CD1c-positive myeloid dendritic cell (primary cell): Measurements from ENCODE around the gene SOX1.

Experiments
- DNase-seq: peaks from one replicate; pipeline ENCODE4 v3.0.0-alpha.2; 2016; ENCODE audit errors: extremely low spot score

Gene SOX1

DNA sequence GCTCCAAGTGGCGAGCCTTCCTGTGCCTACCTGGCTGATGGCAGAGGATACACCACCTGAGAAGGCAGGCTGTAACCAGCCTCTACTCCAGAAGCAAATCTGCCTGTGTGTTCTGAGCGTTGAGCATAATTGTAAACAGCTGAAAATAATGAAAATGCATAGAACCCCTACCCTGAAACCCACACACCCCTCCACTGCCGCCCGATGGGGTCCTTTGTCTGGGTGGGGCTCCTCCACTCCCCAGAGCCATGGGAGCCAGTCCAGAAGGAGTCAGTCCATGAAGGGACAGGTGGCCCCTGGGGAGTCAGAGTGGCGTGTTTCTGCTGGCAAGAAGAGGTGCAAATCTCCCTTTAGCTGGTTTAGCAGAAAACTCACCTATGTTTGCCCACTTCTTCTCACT is 8.0 kb upstream of the SOX1 start:
- no peak for DNase-seq

DNA sequence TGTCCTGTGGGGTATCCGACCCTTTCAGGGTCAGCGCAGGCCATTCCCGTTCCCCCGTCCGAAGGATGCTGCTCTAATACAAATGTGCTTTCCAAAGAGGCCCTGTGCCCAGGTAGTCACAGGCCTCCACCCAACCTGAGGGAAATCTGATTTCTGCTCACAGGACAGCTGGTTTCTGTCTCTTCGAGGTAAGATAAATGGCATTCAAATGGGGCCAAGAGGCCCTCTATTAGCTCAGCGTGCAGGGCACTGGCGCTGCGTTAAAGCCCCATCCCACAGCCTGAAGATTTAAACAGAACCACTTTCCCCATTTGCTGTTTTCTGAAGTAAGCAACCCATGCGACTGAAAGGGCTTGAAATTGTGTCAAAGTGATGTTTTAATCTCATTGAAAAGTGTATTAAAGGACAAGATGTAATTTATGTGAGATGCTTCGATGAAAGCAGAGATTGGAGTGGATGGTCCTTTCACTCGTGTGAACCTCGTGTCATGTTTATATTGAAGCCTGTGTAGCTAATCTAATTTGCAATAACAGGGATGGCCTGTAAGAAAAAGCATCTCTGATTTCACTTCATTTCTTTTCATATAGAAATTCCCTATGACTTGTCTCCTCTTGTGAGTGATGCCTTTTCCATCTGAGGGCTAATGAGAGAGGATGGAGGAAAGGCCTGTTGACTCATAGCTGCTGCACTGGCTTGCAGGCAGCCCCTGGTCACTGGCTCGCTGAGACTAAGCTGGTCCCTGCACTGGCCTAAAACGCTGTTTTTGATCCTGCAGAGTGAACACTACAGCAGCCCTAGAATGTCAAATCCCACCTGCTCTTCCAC is 7.3 kb upstream of the SOX1 start:
- DNase-seq: no peak

- DNase-seq: no peak
These were observed 6.6 kb upstream of the SOX1 start for GRCh38 chr13:112060282-112060830.

DNA sequence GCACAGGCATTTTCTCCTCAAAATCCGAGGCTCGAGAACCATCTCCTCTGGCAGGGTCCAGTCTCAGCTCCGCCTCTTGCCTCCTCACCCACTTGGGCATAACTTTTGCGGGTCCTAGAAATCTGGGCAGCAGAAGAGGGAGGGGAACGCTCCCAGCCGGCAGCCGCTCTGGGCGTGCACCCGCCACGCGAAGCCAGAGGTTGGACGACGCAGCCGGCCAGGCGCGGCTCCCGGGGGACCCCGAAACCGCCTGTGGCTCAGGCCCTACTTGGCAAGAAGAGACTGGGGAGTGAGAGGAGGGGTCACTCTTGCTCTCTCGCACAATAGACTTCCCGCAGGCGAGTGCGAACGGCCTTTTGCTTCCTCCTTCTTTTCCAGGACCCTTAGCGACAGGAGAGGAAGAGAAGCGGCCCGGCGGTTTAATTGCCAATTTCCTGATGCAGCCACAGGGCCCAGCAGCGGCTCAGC is 6.0 kb upstream of the SOX1 start:
- DNase-seq: no peak

DNA sequence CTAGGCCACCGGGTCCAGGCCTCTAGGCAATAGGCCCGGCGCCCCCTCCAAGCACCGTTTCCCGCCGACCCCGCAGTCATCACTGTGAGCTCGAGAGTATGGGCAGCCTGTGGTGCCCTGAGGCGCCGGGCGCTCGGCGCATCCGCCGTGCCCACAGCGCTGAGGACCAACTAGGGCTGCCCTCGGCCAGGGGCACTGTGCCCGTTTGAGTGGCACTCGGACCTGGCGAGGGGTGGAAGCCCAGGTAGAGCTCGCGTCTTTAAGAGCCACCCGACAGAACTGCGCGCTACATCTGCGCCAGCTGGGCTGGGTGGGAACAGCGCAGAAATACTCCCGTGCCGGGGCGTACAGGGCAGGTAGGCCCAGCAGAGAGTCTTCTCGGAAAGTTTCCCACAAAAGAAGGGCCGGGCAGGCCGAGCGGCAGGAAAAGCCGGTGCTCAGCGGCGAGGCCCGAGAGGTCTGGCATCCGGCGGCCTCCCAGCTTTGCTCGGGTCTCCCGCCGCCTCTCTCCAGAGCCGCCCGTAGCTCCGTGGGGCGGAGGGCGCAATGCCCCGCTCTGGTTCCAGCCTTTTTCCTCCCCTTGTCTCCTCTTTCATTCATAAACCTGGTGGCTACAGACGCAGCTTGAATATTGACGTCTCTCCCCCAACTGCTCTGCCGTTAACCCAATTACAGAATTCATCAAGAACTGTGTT is 5.4 kb upstream of the SOX1 start:
- no peak for DNase-seq

DNA sequence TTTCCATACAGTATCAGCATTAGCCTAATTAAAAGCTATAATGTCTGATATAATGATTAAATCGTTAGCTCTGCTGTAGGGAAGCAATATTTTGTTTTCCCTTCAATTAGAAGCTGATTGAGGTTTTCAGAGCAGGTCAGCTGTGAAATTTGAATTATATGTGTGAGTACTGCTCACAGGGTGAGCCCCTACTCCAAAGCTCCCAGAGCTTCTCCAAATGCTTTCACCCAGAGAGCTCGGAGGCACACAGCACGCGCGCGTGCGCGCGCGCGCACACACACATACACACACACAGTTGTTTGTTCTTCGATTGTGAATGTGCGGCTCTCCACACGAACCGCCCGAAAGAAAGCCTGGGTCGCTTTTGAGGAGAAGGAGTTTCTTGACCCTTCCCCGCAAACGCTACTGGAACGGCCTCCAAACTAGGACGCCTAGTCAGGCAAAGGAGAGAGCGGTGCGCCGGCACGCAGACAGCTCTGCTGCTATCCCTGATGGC is 4.8 kb upstream of the SOX1 start:
- DNase-seq: no peak

DNA sequence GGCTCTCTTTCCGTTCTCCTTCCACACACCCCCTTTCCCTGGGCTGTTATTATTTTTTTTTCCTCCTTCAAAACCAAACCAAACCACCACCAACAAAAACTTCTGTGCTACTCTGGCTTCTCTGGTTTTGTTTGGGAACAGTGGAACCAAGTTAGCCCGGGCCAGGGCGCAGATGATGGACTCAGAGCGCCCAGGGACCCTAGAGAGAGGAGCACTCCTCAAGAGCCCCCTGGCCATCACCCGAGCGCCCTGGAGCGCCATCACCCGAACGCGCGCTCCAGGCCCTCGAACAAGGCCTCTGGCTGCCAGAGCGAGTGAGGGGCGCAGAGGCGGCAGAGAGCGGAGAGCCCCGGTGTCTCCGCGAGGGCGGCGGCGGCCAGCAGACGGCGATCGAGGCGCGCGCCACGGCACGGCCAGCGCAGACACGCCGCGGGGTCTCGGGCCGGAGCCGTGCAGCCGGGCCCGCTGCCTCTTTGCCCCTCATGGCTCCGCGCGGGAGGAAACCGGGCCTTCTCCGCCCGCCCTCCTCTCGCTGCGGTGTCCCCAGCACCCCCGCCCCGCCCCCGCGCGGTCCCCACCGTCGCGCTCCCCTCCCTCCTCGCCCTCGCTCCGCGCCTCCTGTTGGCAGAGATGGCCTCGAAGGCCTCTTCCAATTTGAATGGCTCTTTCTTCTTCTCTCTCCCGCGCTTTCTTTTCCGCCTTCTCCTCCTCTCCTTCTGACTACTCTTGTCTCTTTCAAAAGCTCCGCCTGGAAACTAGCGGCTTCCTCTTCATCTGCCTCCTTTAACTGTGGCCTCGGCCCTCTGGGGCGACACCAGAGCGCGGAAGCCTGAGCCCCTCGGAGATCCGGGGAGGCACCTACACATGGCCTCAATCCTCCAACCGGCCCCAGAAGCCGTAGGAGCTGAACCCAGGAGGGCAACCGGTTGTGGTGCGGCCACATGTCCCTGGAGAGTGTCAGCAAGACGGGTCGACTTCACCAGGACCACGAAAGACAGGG is 4.1 kb upstream of the SOX1 start:
- DNase-seq: no peak

DNA sequence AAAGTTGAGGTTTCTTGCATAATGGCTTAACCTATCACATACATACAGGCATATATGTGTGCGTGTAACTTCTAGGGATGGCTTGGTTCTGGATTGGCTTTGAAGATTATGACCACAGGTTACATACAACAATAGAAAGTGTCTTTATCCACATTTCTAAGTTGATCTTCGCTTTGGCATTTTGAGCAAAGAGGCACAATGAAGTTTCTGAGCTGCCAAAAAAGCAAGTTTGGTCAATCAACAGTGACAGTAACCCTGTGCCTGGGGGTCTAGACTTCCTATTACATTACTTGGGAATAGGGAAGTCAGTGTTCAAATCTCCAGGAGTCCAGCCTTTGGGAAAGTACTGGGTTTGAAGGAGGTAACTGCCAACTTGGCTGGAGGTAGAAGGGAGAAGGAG is 3.1 kb upstream of the SOX1 start:
- DNase-seq: no peak

- DNase-seq: no peak
These were observed 2.7 kb upstream of the SOX1 start for GRCh38 chr13:112064222-112064621.

DNA sequence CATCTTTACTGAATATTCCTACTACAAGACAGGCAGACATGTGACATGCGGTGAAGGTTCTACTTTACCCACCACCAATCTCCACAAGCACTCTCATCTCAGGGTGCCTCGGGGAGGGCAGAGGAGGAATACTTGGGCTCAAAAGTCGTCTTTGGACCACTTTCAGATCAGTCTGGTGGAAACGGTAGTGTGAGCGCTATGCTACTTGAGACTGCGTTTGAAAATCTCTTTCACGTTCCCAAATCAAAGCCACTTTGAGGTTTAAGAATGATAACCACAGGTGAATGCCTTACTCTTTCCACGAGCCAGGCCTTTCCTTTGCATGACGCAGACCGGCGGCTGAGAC is 1.5 kb upstream of the SOX1 start:
- no peak for DNase-seq

- DNase-seq: no peak
These were observed 904 bp upstream of the SOX1 start for GRCh38 chr13:112065867-112066623.

- peak; percentile 2 for DNase-seq
These were observed 335 bp upstream of the SOX1 start for GRCh38 chr13:112066624-112067004.

- no peak for DNase-seq
These were observed 1.1 kb downstream of the SOX1 start for GRCh38 chr13:112067871-112068539.

- no peak for DNase-seq
These were observed 1.7 kb downstream of the SOX1 start for GRCh38 chr13:112068540-112069060.

DNA sequence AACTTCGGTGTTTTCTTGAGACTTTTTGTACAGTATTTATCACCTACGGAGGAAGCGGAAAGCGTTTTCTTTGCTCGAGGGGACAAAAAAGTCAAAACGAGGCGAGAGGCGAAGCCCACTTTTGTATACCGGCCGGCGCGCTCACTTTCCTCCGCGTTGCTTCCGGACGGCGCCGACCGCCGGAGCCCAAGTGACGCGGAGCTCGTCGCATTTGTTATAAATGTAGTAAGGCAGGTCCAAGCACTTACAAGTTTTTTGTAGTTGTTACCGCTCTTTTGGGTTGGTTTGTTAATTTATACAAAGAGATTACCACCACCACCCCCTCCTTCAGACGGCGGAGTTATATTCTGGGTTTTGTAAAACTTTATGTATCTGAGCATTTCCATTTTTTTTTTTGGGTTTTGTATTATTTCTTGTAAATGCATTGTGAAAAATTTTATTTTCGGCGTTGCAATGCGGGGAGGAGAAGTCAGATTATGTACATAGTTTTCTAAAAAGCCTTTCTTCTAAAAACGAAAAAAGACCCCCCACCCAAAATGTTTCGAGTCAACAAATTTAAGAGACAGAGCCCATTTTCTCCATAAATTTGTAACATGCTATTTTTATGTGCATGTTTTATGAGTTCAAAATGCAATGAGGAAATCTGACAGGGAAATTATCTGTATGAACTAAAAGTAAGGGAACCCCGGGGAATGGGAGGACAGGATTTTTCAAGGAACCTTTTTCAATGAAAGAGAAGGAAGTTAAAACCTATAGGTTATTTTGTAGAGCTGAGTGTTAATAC is 2.3 kb downstream of the SOX1 start:
- DNase-seq: no peak

GRCh38 chr13:112069845-112070251 is 2.9 kb downstream of the SOX1 start:
- no peak for DNase-seq

DNA sequence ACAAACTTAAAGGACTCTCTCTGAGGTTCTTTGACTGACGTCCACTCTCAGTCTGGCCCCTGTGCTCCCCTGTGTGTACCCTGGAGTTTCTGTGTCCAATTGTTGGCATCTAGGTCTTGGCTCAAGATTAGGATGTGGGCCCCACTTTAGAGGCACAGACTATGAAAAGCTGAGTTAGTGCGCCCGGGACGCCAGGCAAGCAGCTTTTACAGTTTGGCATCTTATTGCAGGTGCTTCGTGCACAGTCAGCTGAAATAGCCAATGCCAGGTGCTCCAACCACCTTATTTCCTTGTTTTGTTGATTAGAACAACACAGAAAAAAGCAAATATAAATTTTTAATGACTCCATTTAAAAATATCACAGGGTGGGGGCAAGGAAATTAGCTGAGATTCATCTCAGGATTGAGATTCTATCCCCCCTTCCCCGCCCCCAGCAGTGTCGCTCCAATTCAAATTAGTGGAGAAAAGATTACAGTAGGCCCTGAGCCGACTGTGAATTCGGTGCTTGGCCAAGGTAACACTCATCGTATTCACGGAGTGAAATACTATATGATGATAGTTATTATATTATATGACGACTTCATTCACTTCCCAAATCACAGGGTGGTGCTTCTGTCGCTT is 4.3 kb downstream of the SOX1 start:
- no peak for DNase-seq

DNA sequence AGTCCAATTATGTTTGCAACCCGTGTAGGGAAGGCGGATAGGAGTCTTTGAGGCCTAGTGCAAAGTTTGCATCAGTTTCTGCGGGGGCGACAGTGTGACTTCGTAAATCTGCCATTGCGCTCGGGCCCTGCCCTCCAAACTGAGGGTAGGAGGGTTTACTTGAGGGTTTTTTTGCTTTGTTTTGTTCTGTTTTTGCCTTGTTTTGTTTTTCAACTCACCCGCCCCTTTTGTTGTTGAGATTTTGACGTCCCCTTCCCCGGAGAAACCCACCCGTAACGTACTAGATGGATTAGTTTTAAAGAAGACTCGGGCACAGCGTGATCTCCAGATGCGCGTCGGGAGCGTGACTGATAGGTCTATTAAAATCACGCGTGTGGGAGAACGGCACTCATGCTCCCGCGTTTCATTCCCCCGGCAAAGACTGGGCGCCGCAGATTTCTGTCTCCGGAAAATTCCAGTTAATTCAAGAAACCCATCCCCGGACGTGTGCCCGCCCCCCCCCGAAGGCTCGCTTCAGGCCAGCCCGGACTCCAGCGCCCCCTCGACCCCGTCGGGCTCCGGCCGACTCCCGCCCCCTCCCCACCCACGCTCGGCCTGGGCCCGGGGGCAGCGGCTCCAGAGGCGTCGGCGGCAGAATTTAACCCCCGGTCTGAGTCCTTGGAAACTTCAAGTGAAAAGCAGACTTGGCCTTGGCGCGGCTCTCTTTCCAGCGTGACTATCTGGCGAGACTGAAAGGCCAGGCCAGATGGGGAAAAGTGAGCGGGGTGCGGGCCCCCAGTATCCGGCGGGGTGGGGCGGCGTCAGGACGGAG is 5.0 kb downstream of the SOX1 start:
- no peak for DNase-seq
